OCI-LY3 (cell line): ENCODE results near the gene NBPF4.

Experiments
- CTCF ChIP-seq: fragments of 200-600, 300-600 bp; sonication (generic); IDR thresholded peaks from 2 replicates; pipeline ENCODE4 v1.5.1; 2014; ENCODE audit warnings: antibody characterized with exemption, low read length, low read depth
- EZH2phosphoT487 ChIP-seq: fragments of 200-600 bp; shearing (Covaris generic); IDR thresholded peaks from 2 replicates; pipeline ENCODE4 v1.6.1; 2018; ENCODE audit warnings: antibody characterized with exemption, mixed run types, low read depth

GRCh38 chr1:108190686-108191416, 53.0 kb downstream of the NBPF4 start:
- TF ChIP-seq CTCF (no peak), EZH2phosphoT487 (no peak)
